ENCODE measurements around the gene EEF2.

EEF2 gene

GRCh38 chr19:3981373-3981735 is 3.9 kb downstream of the EEF2 start:
- no peaks in the 10 kb centered on the region for H3K27me3 ChIP-seq (ENCODE audit: insufficient read depth, poor library complexity, severe bottlenecking)
- H3K4me1 ChIP-seq (ENCODE audit: insufficient read depth, poor library complexity, severe bottlenecking), result peaks cover 9% of the 10 kb centered on the region
- ATAC-seq (ENCODE audit: low read depth) (no peak), DNase-seq (ENCODE audit: low spot score) (no peak)
- no peaks in the 10 kb centered on the region for H3K9me3 ChIP-seq (ENCODE audit: severe bottlenecking)
- H3K36me3 ChIP-seq (ENCODE audit: low read depth), result peaks cover 87% of the 10 kb centered on the region
- H3K27ac ChIP-seq (ENCODE audit: poor library complexity, severe bottlenecking), result no peak overlapping the region
- TF ChIP-seq CTCF (IDR thresholded peaks at IDR 0.05; ENCODE audit: poor library complexity, severe bottlenecking), result no peak
- no peak overlapping the region for H3K4me3 ChIP-seq (ENCODE audit: severe bottlenecking)

- no peak for TF ChIP-seq CTCF (IDR thresholded peaks at IDR 0.05; ENCODE audit: poor library complexity, severe bottlenecking)
- peaks cover 95% of the 10 kb centered on the region for H3K36me3 ChIP-seq (ENCODE audit: low read depth)
- H3K4me3 ChIP-seq (ENCODE audit: severe bottlenecking), result no peak overlapping the region
- no peaks in the 10 kb centered on the region for H3K9me3 ChIP-seq (ENCODE audit: severe bottlenecking)
- no peak for DNase-seq (ENCODE audit: low spot score)
- no peak for ATAC-seq (ENCODE audit: low read depth)
- no peak overlapping the region for H3K27ac ChIP-seq (ENCODE audit: poor library complexity, severe bottlenecking)
- peaks cover 9% of the 10 kb centered on the region for H3K4me1 ChIP-seq (ENCODE audit: insufficient read depth, poor library complexity, severe bottlenecking)
- H3K27me3 ChIP-seq (ENCODE audit: insufficient read depth, poor library complexity, severe bottlenecking), result no peaks in the 10 kb centered on the region
Observed at GRCh38 chr19:3980353-3981251, 4.7 kb downstream of the EEF2 start.

GRCh38 chr19:3979674-3980352 is 5.5 kb downstream of the EEF2 start:
- no peak for TF ChIP-seq CTCF (IDR thresholded peaks at IDR 0.05; ENCODE audit: poor library complexity, severe bottlenecking)
- Histone ChIP-seq H3K27ac (ENCODE audit: poor library complexity, severe bottlenecking) (no peak overlapping the region), H3K9me3 (ENCODE audit: severe bottlenecking) (no peaks in the 10 kb centered on the region), H3K4me3 (ENCODE audit: severe bottlenecking) (no peak overlapping the region), H3K27me3 (ENCODE audit: insufficient read depth, poor library complexity, severe bottlenecking) (no peaks in the 10 kb centered on the region), H3K4me1 (ENCODE audit: insufficient read depth, poor library complexity, severe bottlenecking) (peaks cover 9% of the 10 kb centered on the region), H3K36me3 (ENCODE audit: low read depth) (peaks cover 98% of the 10 kb centered on the region)
- no peak for ATAC-seq (ENCODE audit: low read depth)
- DNase-seq (ENCODE audit: low spot score), result no peak

- DNase-seq (ENCODE audit: low spot score) (no peak), ATAC-seq (ENCODE audit: low read depth) (no peak)
- Histone ChIP-seq H3K4me1 (ENCODE audit: insufficient read depth, poor library complexity, severe bottlenecking) (peaks cover 9% of the 10 kb centered on the region), H3K36me3 (ENCODE audit: low read depth) (peaks cover 93% of the 10 kb centered on the region), H3K27me3 (ENCODE audit: insufficient read depth, poor library complexity, severe bottlenecking) (no peaks in the 10 kb centered on the region), H3K9me3 (ENCODE audit: severe bottlenecking) (no peaks in the 10 kb centered on the region), H3K4me3 (ENCODE audit: severe bottlenecking) (no peak overlapping the region), H3K27ac (ENCODE audit: poor library complexity, severe bottlenecking) (no peak overlapping the region)
- no peak for TF ChIP-seq CTCF (IDR thresholded peaks at IDR 0.05; ENCODE audit: poor library complexity, severe bottlenecking)
Observed at GRCh38 chr19:3979289-3979673, 6.0 kb downstream of the EEF2 start.

- Histone ChIP-seq H3K27ac (ENCODE audit: poor library complexity, severe bottlenecking) (no peak overlapping the region), H3K4me3 (ENCODE audit: severe bottlenecking) (no peak overlapping the region), H3K36me3 (ENCODE audit: low read depth) (peaks cover 82% of the 10 kb centered on the region), H3K9me3 (ENCODE audit: severe bottlenecking) (no peaks in the 10 kb centered on the region), H3K27me3 (ENCODE audit: insufficient read depth, poor library complexity, severe bottlenecking) (no peaks in the 10 kb centered on the region), H3K4me1 (ENCODE audit: insufficient read depth, poor library complexity, severe bottlenecking) (peaks cover 3% of the 10 kb centered on the region)
- no peak for TF ChIP-seq CTCF (IDR thresholded peaks at IDR 0.05; ENCODE audit: poor library complexity, severe bottlenecking)
- DNase-seq (ENCODE audit: low spot score) (no peak), ATAC-seq (ENCODE audit: low read depth) (no peak)
Observed at GRCh38 chr19:3978145-3978544, 7.1 kb downstream of the EEF2 start.

Measured in RWPE2 (cell line).